Activated naive CD4-positive, alpha-beta T cell treated with anti-CD3 and anti-CD28 coated beads for 36 hours (primary cell): ENCODE data around the gene USP25. TPM values are rescaled to one million over a fixed set of nuclear protein-coding genes. Genes with fewer than 3 reads are reported as not detected.

Experiments used
- CTCF ChIA-PET: fragments of 350-600 bp; sonication (Branson Sonifier 250); formaldehyde crosslinking; loops from one replicate; lab custom pipeline; 2021; ENCODE audit warnings: antibody characterized with exemption; lab: Charles Lee
- DNase-seq: peaks from one replicate; pipeline ENCODE4 v3.0.0-alpha.2; 2020
- H3K27ac Mint-ChIP-seq: one replicate; pipeline ENCODE4 v1.8.0; 2021; ENCODE audit warnings: mild to moderate bottlenecking, mixed read lengths
- H3K27me3 Mint-ChIP-seq: one replicate; pipeline ENCODE4 v1.8.0; 2021; ENCODE audit warnings: low read depth, mixed read lengths
- H3K36me3 Mint-ChIP-seq: one replicate; pipeline ENCODE4 v1.8.0; 2021; ENCODE audit warnings: low read depth, mixed read lengths
- H3K4me1 Mint-ChIP-seq: one replicate; pipeline ENCODE4 v1.8.0; 2021; ENCODE audit warnings: low read depth, mixed read lengths
- H3K4me3 Mint-ChIP-seq: one replicate; pipeline ENCODE4 v1.8.0; 2021; ENCODE audit warnings: mild to moderate bottlenecking, moderate library complexity, mixed read lengths
- H3K9me3 Mint-ChIP-seq: one replicate; pipeline ENCODE4 v1.8.0; 2021; ENCODE audit warnings: mixed read lengths
- intact Hi-C: fragments of 100-400 bp; cut with micrococcal nuclease; formaldehyde crosslinking; loops from one replicate; pipeline ENCODE4 v1.15.1; 2023
- total RNA-seq, 2 experiments: library from RNA; stranded (reverse); gene quantifications; one replicate each; pipeline ENCODE4 v1.2.3, GENCODE V29; 2021

USP25 gene
- total RNA-seq, 2 experiments from 2014 or later: 24.7 to 27.8 TPM

DNA sequence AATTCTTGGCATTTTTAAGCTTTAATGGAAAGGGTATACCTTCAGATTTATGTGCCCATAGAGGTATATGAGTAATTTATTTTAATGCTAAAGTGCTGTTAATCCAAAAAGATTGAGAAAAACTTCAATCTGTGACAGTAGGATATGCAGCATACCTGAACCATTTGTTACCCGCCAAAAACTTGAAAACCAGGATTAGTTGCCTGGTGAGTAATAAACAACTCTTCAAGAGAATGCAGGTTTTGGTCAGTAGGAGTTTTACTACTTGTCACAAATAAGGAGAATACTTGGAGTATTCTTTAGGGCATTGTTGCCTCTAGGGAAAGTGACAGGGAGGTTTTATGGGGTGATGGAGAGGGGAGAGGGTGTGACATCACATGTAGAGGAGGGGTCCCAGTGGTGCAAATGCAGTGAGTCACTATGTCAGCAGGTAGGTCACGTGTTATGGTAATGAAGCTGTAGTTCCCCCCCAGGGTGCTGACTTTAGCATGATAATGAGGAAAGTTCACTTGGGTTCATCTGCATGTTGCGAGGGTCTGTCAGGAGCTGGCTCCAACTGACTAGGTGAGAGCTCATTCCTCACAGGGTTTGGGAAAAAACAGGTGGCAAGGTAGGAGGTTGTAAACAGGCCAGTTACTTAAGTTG lies 23.1 kb downstream of the USP25 start:
- Mint-ChIP-seq H3K27me3 (no peaks in the 10 kb centered on the region), H3K4me1 (peaks cover 73% of the 10 kb centered on the region), H3K27ac (no peak overlapping the region), H3K4me3 (no peak overlapping the region), H3K9me3 (peaks cover 6% of the 10 kb centered on the region), H3K36me3 (peaks cover 6% of the 10 kb centered on the region)
- CTCF ChIA-PET: interaction anchor here (0.6 kb wide), 2 partner anchors 11 to 30 kb away, joined by 3 to 4 read pairs; no protein-coding TSS in a partner anchor
- intact Hi-C loops: no loop called here
- no peak for DNase-seq

DNA sequence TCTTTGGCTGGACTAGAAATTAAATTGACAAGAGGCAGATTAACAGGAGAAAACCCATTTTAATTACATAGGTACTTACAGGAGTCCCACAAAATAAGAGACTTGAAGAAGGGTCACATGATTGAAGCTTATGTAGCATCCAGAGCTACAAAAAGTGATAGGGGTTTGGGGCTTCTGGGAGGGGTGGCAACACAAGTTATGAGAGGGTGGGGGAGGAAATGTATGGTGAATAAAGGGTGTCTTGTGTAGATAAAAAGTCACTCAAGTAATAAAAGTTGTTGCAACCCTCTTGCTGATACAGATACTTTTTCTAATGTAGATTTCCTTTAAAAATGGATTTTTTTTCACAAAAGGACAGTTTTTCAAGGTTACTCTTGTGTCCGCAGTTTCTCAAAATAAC lies 24.0 kb downstream of the USP25 start:
- H3K4me3 Mint-ChIP-seq: no peak overlapping the region
- intact Hi-C loops: no loop called here
- CTCF ChIA-PET: interaction anchor here (0.6 to 0.7 kb wide), 4 partner anchors 11 to 271 kb away, joined by 3 to 4 read pairs (median 4); no protein-coding TSS in a partner anchor
- H3K9me3 Mint-ChIP-seq: peaks cover 14% of the 10 kb centered on the region
- peaks cover 12% of the 10 kb centered on the region for H3K36me3 Mint-ChIP-seq
- H3K4me1 Mint-ChIP-seq: peaks cover 75% of the 10 kb centered on the region
- H3K27me3 Mint-ChIP-seq: no peaks in the 10 kb centered on the region
- no peak overlapping the region for H3K27ac Mint-ChIP-seq
- DNase-seq: no peak

DNA sequence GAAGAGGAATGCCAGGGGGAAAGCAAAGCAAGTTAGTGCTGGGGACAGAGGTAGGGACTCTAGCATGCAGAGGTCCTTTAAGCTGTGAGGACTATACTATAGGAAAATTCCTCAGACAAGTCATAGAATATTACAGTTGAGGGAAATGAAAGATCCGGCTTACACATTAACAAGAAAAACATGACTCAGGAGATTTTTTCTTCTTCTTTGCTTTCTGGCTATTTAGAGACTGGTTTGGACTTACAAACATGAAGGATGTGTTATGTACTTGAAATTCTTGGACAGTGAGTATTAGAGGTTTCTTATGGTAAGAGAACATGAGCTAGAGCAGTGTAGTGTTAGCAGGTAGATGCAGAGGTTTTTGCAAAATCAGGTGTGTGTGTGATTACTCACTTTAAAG lies 24.9 kb downstream of the USP25 start:
- no peak overlapping the region for H3K4me3 Mint-ChIP-seq
- peaks cover 14% of the 10 kb centered on the region for H3K9me3 Mint-ChIP-seq
- H3K27me3 Mint-ChIP-seq: no peaks in the 10 kb centered on the region
- H3K4me1 Mint-ChIP-seq: peaks cover 70% of the 10 kb centered on the region
- DNase-seq: no peak
- intact Hi-C loops: no loop called here
- H3K36me3 Mint-ChIP-seq: peaks cover 12% of the 10 kb centered on the region
- H3K27ac Mint-ChIP-seq: no peak overlapping the region
- CTCF ChIA-PET: no interaction called here

DNA sequence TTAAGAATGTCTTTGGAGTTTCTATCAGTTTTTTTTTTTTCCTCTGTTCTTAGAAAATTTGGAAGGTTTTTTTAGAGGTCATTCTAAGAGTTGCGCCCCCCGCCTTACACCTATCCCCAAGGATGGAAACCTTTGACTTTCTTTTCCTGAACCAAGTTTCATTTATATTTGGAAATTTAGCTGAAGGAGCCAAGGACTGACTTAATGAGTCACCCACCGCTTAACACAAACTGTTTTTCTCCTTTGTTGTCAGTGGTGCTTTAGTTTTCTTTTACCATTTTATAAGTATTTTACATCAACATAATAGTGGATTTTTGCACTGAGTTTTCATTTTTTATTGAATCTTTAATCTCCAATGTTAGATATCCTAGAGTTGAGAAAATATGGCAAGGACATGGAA lies 25.3 kb downstream of the USP25 start:
- no peak for DNase-seq
- H3K4me3 Mint-ChIP-seq: no peak overlapping the region
- CTCF ChIA-PET: no interaction called here
- H3K27me3 Mint-ChIP-seq: no peaks in the 10 kb centered on the region
- H3K4me1 Mint-ChIP-seq: peaks cover 70% of the 10 kb centered on the region
- intact Hi-C loops: no loop called here
- peaks cover 9% of the 10 kb centered on the region for H3K36me3 Mint-ChIP-seq
- peaks cover 14% of the 10 kb centered on the region for H3K9me3 Mint-ChIP-seq
- H3K27ac Mint-ChIP-seq: no peak overlapping the region

DNA sequence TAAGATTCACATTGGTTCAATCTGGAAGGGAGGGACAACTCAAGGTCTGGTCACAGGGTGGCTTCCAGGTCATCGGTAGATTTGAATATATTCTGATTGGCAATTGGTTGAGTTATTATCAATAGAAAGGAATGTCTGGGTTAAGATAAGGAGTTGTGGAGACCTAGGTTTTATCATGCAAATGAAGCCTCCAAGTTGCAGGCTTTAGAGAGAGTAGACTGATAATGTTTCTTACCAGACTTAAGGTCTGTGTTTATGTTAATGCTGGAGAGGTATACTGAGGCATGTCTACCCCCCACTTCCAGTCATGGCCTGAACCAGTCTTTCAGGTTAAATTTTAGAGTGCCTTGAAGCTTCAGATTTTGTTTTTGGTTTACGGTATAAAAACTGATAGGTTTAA lies 29.7 kb downstream of the USP25 start:
- H3K27ac Mint-ChIP-seq: no peak overlapping the region
- no peaks in the 10 kb centered on the region for H3K27me3 Mint-ChIP-seq
- peaks cover 20% of the 10 kb centered on the region for H3K36me3 Mint-ChIP-seq
- CTCF ChIA-PET: no interaction called here
- H3K4me3 Mint-ChIP-seq: no peak overlapping the region
- peaks cover 72% of the 10 kb centered on the region for H3K4me1 Mint-ChIP-seq
- intact Hi-C loops: no loop called here
- peaks cover 22% of the 10 kb centered on the region for H3K9me3 Mint-ChIP-seq
- no peak for DNase-seq

DNA sequence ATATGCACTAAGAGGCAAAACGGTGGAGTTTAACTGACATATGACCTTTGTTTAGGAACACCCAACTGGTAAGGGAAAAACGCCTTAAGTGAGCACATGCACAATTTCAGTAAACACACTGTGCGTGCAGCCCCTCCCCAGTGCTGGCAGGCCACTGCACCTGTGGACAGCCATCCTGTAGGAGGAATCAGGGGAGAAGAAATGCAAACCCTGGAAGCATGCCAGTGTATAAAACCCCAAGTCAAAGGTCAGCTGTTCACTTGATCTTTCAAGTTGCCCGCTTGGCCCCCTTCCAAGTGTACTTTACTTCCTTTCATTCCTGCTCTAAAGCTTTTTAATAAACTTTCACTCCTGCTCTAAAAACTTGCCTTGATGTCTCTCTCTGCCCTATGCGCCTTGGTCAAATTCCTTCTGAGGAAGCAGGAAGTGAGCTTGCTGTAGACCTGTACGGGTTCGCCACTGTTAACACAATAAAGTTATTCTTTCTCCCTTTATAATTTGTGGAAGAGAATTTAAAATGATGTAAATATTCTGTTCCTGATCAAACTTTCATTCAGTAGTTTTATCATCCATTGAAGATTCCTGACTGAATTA lies 31.8 kb downstream of the USP25 start:
- H3K36me3 Mint-ChIP-seq: peaks cover 25% of the 10 kb centered on the region
- no peak for DNase-seq
- no peak overlapping the region for H3K4me3 Mint-ChIP-seq
- peaks cover 62% of the 10 kb centered on the region for H3K4me1 Mint-ChIP-seq
- peaks cover 21% of the 10 kb centered on the region for H3K9me3 Mint-ChIP-seq
- H3K27ac Mint-ChIP-seq: no peak overlapping the region
- no peaks in the 10 kb centered on the region for H3K27me3 Mint-ChIP-seq
- CTCF ChIA-PET: interaction anchor here (0.6 kb wide), 1 partner anchor 49 kb away, joined by 4 read pairs; no protein-coding TSS in a partner anchor
- intact Hi-C loops: no loop called here

DNA sequence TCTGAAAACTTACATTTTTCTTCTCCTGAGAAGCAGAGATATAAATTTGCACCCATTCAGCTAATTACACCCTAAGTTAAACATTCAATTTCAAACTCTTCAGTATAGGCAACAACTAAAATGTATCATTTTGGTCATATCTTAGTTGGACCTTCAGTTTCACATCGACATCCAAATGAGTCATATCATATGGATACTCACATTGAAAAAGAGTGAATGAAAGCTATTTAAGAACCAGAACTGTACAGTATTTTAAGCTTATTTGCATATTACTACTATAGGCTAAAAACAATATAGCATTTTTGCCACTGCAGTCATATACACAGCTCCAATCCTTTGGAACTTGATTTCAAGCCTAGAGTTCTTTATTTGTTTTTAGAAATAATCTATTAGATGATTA lies 33.6 kb downstream of the USP25 start:
- no peak for DNase-seq
- intact Hi-C loops: no loop called here
- peaks cover 57% of the 10 kb centered on the region for H3K4me1 Mint-ChIP-seq
- no peak overlapping the region for H3K4me3 Mint-ChIP-seq
- peaks cover 25% of the 10 kb centered on the region for H3K36me3 Mint-ChIP-seq
- CTCF ChIA-PET: no interaction called here
- peaks cover 12% of the 10 kb centered on the region for H3K9me3 Mint-ChIP-seq
- no peaks in the 10 kb centered on the region for H3K27me3 Mint-ChIP-seq
- H3K27ac Mint-ChIP-seq: no peak overlapping the region

DNA sequence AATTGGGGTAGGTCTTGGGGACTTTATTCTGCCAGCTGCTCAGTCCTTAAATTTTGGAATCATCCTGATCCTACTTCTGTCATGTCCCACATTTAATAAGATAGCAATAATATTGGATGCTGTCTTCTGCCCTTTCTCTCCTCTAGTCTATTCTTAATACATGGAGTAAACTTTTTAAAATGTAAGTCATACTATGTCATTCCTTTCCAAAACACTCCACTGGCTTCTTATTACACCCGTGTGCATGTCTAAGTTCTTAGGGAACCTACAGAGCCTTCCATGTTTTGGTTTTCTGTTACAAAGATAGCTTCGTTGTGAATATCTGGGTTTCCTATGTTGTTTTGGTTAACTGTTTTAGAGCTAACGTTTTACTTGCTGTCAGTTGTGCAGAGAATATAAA lies 35.1 kb downstream of the USP25 start:
- Mint-ChIP-seq H3K9me3 (peaks cover 8% of the 10 kb centered on the region), H3K4me3 (no peak overlapping the region), H3K4me1 (peaks cover 59% of the 10 kb centered on the region), H3K27me3 (no peaks in the 10 kb centered on the region), H3K36me3 (peaks cover 29% of the 10 kb centered on the region), H3K27ac (no peak overlapping the region)
- no peak for DNase-seq
- CTCF ChIA-PET: interaction anchor here (0.7 kb wide), 1 partner anchor 556 kb away, joined by 3 read pairs; no protein-coding TSS in a partner anchor
- intact Hi-C loops: loop anchor here (2.0 kb wide), 1 partner anchor 18 kb away; no protein-coding TSS in a partner anchor

DNA sequence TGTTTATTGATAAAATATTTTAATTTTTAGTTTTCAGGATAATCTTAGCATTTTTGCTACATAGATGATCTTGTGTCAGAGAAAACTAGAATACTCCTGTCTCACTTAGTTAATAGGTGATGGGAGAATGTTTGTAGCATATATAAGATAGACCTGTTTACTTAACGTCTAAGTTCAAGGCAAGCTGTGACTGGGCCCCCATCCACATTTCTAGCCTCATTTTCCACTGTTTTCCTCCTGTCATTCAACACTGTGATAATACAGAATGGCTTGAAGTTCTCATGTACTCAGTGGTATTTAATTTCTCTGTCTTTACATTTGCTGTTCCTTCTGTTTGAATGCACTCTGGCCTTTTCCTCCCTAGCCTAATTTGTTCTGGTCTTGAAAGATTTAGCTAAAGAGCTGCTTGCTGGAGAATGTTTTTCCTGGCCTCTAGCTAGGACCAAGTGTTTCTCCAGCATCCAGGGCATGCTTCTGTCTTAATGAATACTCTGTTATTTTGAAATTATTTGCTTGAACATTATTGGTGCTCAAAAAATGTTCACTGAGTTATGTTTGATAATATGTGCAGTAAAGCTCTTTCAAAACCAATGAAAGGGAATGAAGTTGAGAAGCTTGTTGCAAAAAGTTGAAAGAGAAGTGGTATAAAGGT lies 37.3 kb downstream of the USP25 start:
- Mint-ChIP-seq H3K36me3 (peaks cover 33% of the 10 kb centered on the region), H3K27me3 (no peaks in the 10 kb centered on the region), H3K4me3 (no peak overlapping the region), H3K4me1 (peaks cover 58% of the 10 kb centered on the region), H3K27ac (no peak overlapping the region), H3K9me3 (peaks cover 7% of the 10 kb centered on the region)
- CTCF ChIA-PET: interaction anchor here (0.6 kb wide), 1 partner anchor 13 kb away, joined by 4 read pairs; no protein-coding TSS in a partner anchor
- intact Hi-C loops: no loop called here
- no peak for DNase-seq

DNA sequence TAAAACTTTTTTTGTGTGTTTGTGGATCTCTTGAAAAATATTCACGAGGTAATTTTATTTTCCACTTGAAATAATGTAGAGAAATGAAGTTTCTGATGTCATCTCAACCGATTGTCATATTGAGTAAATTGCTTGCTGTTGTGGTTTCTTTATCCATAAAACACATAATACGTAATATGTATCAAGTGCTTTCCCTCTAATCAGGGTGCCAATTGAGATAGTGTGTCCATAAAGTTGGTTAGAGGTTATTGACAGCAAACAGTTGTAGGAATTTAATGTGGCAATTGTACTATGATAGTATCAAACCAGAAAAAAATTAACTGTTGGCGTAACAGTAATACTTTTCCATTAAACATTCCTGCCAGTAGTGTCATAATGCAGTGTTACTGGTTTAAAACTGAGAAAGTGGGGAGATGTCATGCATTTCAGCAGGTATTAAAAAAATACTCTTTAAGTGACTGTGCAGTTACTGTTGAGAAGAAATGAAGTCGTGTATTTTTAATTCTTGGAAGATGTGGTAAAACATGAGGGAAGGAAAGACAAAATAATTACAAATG lies 38.3 kb downstream of the USP25 start:
- intact Hi-C loops: no loop called here

DNA sequence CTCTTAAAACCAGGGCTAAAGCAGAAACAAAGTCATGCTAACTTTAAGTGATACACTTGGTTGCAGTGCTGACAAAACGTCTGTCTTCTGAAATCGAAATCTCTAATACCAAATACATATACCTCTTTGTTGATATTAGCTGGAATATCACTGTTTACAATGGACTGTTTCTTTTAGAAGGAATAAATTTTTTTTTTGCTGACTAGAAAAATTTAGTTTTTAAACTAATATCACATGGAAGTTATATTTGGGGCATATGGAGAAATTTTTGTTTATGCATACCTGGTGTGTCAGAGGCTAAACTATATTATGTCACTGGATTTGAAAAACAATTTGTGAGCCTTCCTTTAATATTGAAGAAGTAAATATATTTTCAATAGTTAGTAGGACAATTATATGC lies 39.1 kb downstream of the USP25 start:
- Mint-ChIP-seq H3K27me3 (no peaks in the 10 kb centered on the region), H3K27ac (no peak overlapping the region), H3K36me3 (peaks cover 32% of the 10 kb centered on the region), H3K9me3 (no peaks in the 10 kb centered on the region), H3K4me1 (peaks cover 48% of the 10 kb centered on the region), H3K4me3 (no peak overlapping the region)
- CTCF ChIA-PET: no interaction called here
- no peak for DNase-seq
- intact Hi-C loops: no loop called here

More for the DNA sequence above, 38.3 kb downstream of the USP25 start:
- H3K36me3 Mint-ChIP-seq: peaks cover 32% of the 10 kb centered on the region
- CTCF ChIA-PET: no interaction called here
- H3K4me3 Mint-ChIP-seq: no peak overlapping the region
- peaks cover under 1% of the 10 kb centered on the region for H3K9me3 Mint-ChIP-seq
- no peaks in the 10 kb centered on the region for H3K27me3 Mint-ChIP-seq
- no peak for DNase-seq
- peaks cover 50% of the 10 kb centered on the region for H3K4me1 Mint-ChIP-seq
- no peak overlapping the region for H3K27ac Mint-ChIP-seq

DNA sequence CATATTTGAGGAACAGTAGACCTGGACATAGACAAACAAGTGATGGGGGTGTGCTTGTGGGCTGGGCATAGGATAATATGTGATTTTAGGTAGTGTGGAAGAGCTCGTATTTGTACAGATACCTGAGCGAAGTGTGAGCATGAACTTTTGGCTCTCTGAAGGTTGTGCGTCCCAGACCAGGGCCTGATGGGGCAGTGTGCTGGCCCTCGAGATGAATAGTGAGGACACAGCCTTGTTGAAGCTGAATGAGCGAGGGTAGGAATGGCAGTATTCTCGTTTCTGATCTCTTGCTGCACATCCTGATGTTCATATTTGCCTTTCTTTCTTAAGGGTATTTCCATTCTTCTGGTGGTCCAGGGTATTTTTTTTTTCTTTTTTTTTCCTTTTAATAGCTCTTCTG lies 41.5 kb downstream of the USP25 start:
- intact Hi-C loops: no loop called here
- Mint-ChIP-seq H3K4me1 (peaks cover 44% of the 10 kb centered on the region), H3K27ac (no peak overlapping the region), H3K36me3 (peaks cover 31% of the 10 kb centered on the region), H3K9me3 (no peaks in the 10 kb centered on the region), H3K4me3 (no peak overlapping the region), H3K27me3 (no peaks in the 10 kb centered on the region)
- CTCF ChIA-PET: no interaction called here
- DNase-seq: no peak
